Measurements from ENCODE around the gene TBC1D14. TPM values are rescaled to one million over a fixed set of nuclear protein-coding genes. Genes with fewer than 3 reads are reported as not detected.

The TBC1D14 gene
- total RNA-seq, 1 experiment from 2014 or later, result 44.3 TPM

- H3K36me3 ChIP-seq (ENCODE audit: insufficient read depth, low read length, poor library complexity, severe bottlenecking), result peaks cover 3% of the 10 kb centered on the region
- no peak overlapping the region for H3K4me3 ChIP-seq (ENCODE audit: low read depth, low read length, poor library complexity, severe bottlenecking)
- intact Hi-C loops (cut with micrococcal nuclease; ENCODE audit: unreplicated experiment), result no loop called here
- no peaks in the 10 kb centered on the region for H3K27me3 ChIP-seq (replicated peaks; ENCODE audit: insufficient read depth, low read depth, low read length, poor library complexity)
- no peak for DNase-seq (ENCODE audit: low spot score)
- TF ChIP-seq, protein P1, sequence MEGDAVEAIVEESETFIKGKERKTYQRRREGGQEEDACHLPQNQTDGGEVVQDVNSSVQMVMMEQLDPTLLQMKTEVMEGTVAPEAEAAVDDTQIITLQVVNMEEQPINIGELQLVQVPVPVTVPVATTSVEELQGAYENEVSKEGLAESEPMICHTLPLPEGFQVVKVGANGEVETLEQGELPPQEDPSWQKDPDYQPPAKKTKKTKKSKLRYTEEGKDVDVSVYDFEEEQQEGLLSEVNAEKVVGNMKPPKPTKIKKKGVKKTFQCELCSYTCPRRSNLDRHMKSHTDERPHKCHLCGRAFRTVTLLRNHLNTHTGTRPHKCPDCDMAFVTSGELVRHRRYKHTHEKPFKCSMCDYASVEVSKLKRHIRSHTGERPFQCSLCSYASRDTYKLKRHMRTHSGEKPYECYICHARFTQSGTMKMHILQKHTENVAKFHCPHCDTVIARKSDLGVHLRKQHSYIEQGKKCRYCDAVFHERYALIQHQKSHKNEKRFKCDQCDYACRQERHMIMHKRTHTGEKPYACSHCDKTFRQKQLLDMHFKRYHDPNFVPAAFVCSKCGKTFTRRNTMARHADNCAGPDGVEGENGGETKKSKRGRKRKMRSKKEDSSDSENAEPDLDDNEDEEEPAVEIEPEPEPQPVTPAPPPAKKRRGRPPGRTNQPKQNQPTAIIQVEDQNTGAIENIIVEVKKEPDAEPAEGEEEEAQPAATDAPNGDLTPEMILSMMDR (conservative IDR thresholded peaks at IDR 0.05; ENCODE audit: low read depth, low read length), result no peak
- TF ChIP-seq EZH2 (IDR thresholded peaks at IDR 0.05; ENCODE audit: borderline replicate concordance, low read depth, low read length, poor library complexity, severe bottlenecking), result no peak
- H3K27ac ChIP-seq (ENCODE audit: low read depth, low read length, poor library complexity, severe bottlenecking), result no peak overlapping the region
- H3K9me3 ChIP-seq (ENCODE audit: low read depth, low read length, poor library complexity, severe bottlenecking), result no peaks in the 10 kb centered on the region
- ChIA-PET CTCF (no interaction called here), POLR2A (ENCODE audit: low non-redundant PET) (no interaction called here)
- no TSS peak for BruUV-seq (replicated peaks)
- no peaks in the 10 kb centered on the region for H3K4me1 ChIP-seq (ENCODE audit: insufficient read depth, low read length, poor library complexity, severe bottlenecking)
These were observed 113.9 kb downstream of the TBC1D14 start for GRCh38 chr4:7023486-7023885.

GRCh38 chr4:7023901-7024300, 114.3 kb downstream of the TBC1D14 start:
- CTCF ChIA-PET, result no interaction called here
- BruUV-seq (replicated peaks), result no TSS peak
- TF ChIP-seq, protein P1 (conservative IDR thresholded peaks at IDR 0.05; ENCODE audit: low read depth, low read length), result no peak
- TF ChIP-seq EZH2 (IDR thresholded peaks at IDR 0.05; ENCODE audit: borderline replicate concordance, low read depth, low read length, poor library complexity, severe bottlenecking), result no peak

DNA sequence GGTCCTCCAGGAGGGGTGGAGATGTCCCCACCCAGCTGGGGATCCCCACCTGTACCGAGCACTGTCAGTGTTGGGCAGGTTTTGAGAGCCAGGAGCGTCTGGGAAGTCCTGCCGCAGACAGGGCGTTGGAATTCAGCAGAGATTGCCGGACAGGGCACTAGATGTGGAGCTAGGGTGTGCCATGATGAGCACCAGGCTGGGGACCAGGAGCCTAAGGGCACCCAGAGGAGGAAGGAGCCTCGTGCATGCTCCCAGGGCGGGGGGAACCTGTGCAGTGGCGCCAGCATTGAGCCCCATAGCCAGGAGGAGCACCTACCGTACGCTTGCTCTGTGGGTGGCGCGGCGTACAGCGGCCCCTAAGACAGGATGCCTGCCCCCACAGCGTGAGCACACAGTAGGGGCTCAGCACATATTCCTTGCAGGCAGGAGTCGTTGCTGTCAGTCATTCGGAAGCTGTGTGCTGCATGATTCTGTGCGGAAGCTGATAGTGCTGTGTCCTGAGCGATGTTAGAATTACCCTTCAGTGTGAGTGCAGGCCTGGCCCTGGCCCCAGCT, 114.8 kb downstream of the TBC1D14 start:
- no peaks in the 10 kb centered on the region for H3K9me3 ChIP-seq (ENCODE audit: low read depth, low read length, poor library complexity, severe bottlenecking)

More at GRCh38 chr4:7023901-7024300, 114.3 kb downstream of the TBC1D14 start:
- DNase-seq (ENCODE audit: low spot score), result no peak
- no peaks in the 10 kb centered on the region for H3K4me1 ChIP-seq (ENCODE audit: insufficient read depth, low read length, poor library complexity, severe bottlenecking)
- H3K36me3 ChIP-seq (ENCODE audit: insufficient read depth, low read length, poor library complexity, severe bottlenecking), result peaks cover 3% of the 10 kb centered on the region
- intact Hi-C loops (cut with micrococcal nuclease; ENCODE audit: unreplicated experiment), result no loop called here
- H3K27me3 ChIP-seq (replicated peaks; ENCODE audit: insufficient read depth, low read depth, low read length, poor library complexity), result no peaks in the 10 kb centered on the region
- H3K9me3 ChIP-seq (ENCODE audit: low read depth, low read length, poor library complexity, severe bottlenecking), result no peaks in the 10 kb centered on the region
- no peak overlapping the region for H3K27ac ChIP-seq (ENCODE audit: low read depth, low read length, poor library complexity, severe bottlenecking)
- POLR2A ChIA-PET (ENCODE audit: low non-redundant PET), result no interaction called here
- H3K4me3 ChIP-seq (ENCODE audit: low read depth, low read length, poor library complexity, severe bottlenecking), result no peak overlapping the region

More for the DNA sequence above, 114.8 kb downstream of the TBC1D14 start:
- TF ChIP-seq, protein P1 (conservative IDR thresholded peaks at IDR 0.05; ENCODE audit: low read depth, low read length), result no peak
- no peak for TF ChIP-seq EZH2 (IDR thresholded peaks at IDR 0.05; ENCODE audit: borderline replicate concordance, low read depth, low read length, poor library complexity, severe bottlenecking)
- Histone ChIP-seq H3K4me3 (ENCODE audit: low read depth, low read length, poor library complexity, severe bottlenecking) (no peak overlapping the region), H3K27me3 (replicated peaks; ENCODE audit: insufficient read depth, low read depth, low read length, poor library complexity) (no peaks in the 10 kb centered on the region), H3K36me3 (ENCODE audit: insufficient read depth, low read length, poor library complexity, severe bottlenecking) (peaks cover 3% of the 10 kb centered on the region), H3K4me1 (ENCODE audit: insufficient read depth, low read length, poor library complexity, severe bottlenecking) (no peaks in the 10 kb centered on the region), H3K27ac (ENCODE audit: low read depth, low read length, poor library complexity, severe bottlenecking) (no peak overlapping the region)
- intact Hi-C loops (cut with micrococcal nuclease; ENCODE audit: unreplicated experiment), result no loop called here
- BruUV-seq (replicated peaks), result no TSS peak
- no peak for DNase-seq (ENCODE audit: low spot score)
- CTCF ChIA-PET, result no interaction called here
- POLR2A ChIA-PET (ENCODE audit: low non-redundant PET), result no interaction called here
